ENCODE results near the gene PKDCC. TPM values are rescaled to one million over a fixed set of nuclear protein-coding genes. Genes with fewer than 3 reads are reported as not detected.

Gene PKDCC
- total and polyA plus RNA-seq, 9 donors = 58.5 to 576 (median 257) TPM

DNA sequence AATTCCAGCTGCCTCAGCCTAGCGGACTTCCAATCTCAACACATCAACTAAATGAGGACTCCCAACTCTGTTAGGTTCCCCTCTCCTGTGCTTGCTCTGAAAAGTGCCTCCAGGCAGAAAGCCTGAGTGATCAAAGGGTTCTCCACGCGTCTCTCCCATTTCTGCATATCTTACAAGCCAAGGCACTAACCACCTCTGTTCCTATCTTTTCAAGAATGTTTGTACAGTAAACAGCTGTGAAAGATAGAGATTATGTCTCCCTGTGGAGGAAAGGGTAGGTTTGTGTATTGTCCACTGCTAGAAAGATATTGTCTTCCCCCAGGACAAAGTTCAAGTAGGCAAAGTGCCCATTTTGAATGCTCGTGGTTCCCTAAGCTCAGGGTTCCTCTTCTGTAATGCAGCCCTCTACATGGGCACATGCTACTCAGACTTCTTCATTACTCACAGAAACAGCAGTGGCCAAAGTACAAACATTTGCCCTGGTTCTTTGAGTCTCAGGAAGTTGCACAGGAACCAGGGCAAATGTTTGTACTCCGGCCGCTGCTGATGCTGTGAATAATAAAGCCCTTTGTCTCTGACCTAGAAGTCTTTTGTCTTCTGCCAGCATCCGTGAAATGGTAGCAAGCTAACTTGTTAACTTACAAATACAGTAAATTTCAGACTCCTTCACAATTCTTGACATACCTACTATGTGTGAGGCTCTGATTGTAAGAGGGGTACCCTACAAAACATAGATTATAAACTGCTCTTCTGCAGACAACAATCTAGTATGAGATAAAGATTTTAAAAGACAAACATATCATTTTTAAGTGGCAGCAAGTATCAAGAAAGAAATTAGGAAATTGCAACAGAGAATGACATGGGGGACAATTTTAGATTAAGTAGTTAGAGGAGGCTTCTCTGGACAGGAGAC lies 44.5 kb downstream of the PKDCC start:
- DNase-seq = no peak
- Histone ChIP-seq H3K36me3 (no peaks in the 10 kb centered on the region), H3K4me1 (ENCODE audit: insufficient read depth) (no peaks in the 10 kb centered on the region), H3K9me3 (no peaks in the 10 kb centered on the region), H3K27ac (no peak overlapping the region), H3K4me3 (no peak overlapping the region), H3K27me3 (no peaks in the 10 kb centered on the region)
- 27 to 49% (median 38%) methylated on average over 7 of the region's 7 CpGs for WGBS, 3 donors
- no peak for TF ChIP-seq EP300 (IDR thresholded peaks at IDR 0.05)
- TF ChIP-seq, protein P1, sequence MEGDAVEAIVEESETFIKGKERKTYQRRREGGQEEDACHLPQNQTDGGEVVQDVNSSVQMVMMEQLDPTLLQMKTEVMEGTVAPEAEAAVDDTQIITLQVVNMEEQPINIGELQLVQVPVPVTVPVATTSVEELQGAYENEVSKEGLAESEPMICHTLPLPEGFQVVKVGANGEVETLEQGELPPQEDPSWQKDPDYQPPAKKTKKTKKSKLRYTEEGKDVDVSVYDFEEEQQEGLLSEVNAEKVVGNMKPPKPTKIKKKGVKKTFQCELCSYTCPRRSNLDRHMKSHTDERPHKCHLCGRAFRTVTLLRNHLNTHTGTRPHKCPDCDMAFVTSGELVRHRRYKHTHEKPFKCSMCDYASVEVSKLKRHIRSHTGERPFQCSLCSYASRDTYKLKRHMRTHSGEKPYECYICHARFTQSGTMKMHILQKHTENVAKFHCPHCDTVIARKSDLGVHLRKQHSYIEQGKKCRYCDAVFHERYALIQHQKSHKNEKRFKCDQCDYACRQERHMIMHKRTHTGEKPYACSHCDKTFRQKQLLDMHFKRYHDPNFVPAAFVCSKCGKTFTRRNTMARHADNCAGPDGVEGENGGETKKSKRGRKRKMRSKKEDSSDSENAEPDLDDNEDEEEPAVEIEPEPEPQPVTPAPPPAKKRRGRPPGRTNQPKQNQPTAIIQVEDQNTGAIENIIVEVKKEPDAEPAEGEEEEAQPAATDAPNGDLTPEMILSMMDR (IDR thresholded peaks at IDR 0.05) = no peak
- intact Hi-C loops (cut with DNase I) = loop anchor here (10.0 kb wide), 6 partner anchors 102 to 402 kb away; partner anchors contain the start of genes COX7A2L (in 2 of the 4) and KCNG3 (in 1 of the 4)

DNA sequence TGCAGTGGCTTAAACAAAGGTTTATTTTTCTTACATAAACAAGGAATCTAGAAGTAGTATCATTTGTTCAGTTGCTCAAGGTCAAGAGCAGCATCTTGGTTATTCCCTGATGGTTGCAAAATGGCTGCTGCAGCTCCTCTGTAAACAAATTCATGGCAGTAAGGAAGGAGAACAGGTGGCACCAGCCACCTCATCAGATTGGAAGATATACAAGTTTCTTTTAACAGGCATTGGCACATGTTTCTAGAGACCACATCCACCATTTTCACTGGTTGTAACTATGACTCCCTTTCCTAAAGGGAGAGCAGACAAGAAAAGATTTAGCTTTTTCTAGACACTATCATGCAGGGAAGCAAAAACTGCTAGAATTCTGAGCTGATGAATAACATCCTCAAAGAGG lies 46.3 kb downstream of the PKDCC start:
- TF ChIP-seq EP300 (IDR thresholded peaks at IDR 0.05) (no peak), POLR2A (IDR thresholded peaks at IDR 0.05) (no peak)
- TF ChIP-seq, protein P1 (IDR thresholded peaks at IDR 0.05) = no peak
- Histone ChIP-seq H3K9me3 (no peaks in the 10 kb centered on the region), H3K27me3 (no peaks in the 10 kb centered on the region), H3K27ac (no peak overlapping the region), H3K36me3 (no peaks in the 10 kb centered on the region), H3K4me3 (no peak overlapping the region), H3K4me1 (ENCODE audit: insufficient read depth) (no peaks in the 10 kb centered on the region)
- intact Hi-C loops (cut with DNase I) = loop anchor here (10.0 kb wide), 6 partner anchors 101 to 401 kb away; partner anchors contain the start of genes COX7A2L (in 2 of the 4) and KCNG3 (in 1 of the 4)
- DNase-seq = no peak

DNA sequence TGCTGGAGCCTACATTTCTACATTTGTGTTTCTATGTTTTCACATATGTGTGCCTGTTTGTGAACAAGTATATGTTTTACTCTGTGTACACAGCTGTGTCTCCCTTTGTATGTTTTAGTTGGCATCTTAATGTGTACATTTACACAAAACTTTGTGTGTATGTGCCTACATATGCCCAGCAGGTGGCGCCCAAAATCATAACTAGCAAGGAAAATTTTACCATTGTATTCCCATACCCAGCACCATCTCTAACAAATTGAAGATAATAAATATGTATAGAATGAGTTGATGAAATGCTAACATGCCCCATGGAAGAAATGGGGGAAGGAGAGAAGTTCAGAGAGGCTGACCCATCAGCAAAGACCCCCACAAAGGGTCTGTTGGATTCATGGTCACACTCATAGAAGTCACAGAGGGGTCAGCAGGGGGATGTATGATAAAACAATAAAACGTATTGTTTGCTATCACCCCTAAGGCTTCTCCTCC lies 48.1 kb downstream of the PKDCC start:
- Histone ChIP-seq H3K27me3 (no peaks in the 10 kb centered on the region), H3K36me3 (no peaks in the 10 kb centered on the region), H3K4me3 (no peak overlapping the region), H3K9me3 (no peaks in the 10 kb centered on the region), H3K4me1 (ENCODE audit: insufficient read depth) (peaks cover 1% of the 10 kb centered on the region), H3K27ac (no peak overlapping the region)
- TF ChIP-seq EP300 (IDR thresholded peaks at IDR 0.05) = no peak
- TF ChIP-seq, protein P1 (IDR thresholded peaks at IDR 0.05) = peak; percentile 55 to 96 (median 92)
- 30 to 40% (median 40%) methylated on average over 2 of the region's 2 CpGs for WGBS, 3 donors
- peak; percentile 65 to 85 (median 82) for DNase-seq
- intact Hi-C loops (cut with DNase I) = loop anchor here (1.0 to 10.0 kb wide), 8 partner anchors 99 to 399 kb away; partner anchors contain the start of genes COX7A2L (in 2 of the 4) and KCNG3 (in 1 of the 4)

DNA sequence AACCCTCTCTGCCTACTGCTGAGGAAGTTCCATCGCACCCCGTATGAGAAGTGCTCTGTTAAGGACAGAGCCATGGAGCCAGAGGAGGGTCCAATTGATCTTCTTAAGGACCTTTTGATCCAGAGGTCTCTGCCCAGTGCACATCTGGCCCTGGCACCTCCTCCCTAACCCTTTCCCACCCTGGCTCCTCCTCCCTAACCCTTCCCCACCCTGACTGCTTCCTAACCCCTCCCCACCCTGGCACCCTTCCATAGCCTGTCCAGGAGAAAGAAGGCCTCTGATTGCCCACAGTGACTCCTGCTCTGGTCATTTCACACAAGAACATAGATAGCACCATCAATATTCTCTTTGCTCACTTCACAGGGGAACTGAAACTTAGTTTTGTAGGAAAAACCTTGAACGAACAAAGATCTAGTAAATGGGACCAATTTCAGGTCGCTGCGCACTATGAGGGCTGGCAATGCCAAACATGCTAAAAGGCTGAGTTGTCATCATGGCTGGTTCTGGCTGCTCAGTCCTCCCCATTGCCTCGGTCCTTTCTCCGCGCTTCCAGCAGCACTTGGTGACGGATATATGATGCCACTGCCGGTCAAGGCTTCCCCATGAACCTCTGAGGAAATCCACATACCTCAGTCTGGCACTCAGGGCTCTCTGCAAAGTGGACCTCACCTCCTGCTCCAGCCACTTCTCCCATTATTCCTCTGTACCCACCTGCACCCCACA lies 49.2 kb downstream of the PKDCC start:
- peaks cover 4% of the 10 kb centered on the region for H3K4me1 ChIP-seq (ENCODE audit: insufficient read depth)
- TF ChIP-seq EP300 (IDR thresholded peaks at IDR 0.05) (no peak), POLR2A (IDR thresholded peaks at IDR 0.05) (no peak)
- TF ChIP-seq, protein P1 (IDR thresholded peaks at IDR 0.05) = no peak
- intact Hi-C loops (cut with DNase I) = loop anchor here (2.0 to 10.0 kb wide), 7 partner anchors 98 to 398 kb away; partner anchors contain the start of genes COX7A2L (in 2 of the 4) and KCNG3 (in 1 of the 4)
- no peak overlapping the region for H3K27ac ChIP-seq
- no peak for DNase-seq
- 70 to 92% (median 84%) methylated on average over 10 of the region's 10 CpGs for WGBS, 3 donors
- H3K27me3 ChIP-seq = no peaks in the 10 kb centered on the region
- no peaks in the 10 kb centered on the region for H3K36me3 ChIP-seq
- no peak overlapping the region for H3K4me3 ChIP-seq
- H3K9me3 ChIP-seq = no peaks in the 10 kb centered on the region

Data from ovary (tissue), 9 donors.